ACC112 (cell line): ENCODE results near the gene NUS1.
"Not testable (repeated sequence)": the region's sequence is repeated elsewhere in the genome, so short reads cannot be mapped to it uniquely, and the experiment has no call there.

Experiments
- H2AFZ ChIP-seq: fragments of 200-600 bp; sonication (generic); one replicate; pipeline ENCODE4 v1.6.0; 2017; ENCODE audit warnings: antibody characterized with exemption, low read length; ENCODE audit not compliant: unreplicated experiment
- H3K27ac ChIP-seq: fragments of 200-600 bp; sonication (generic); 2 replicates; pipeline ENCODE4 v1.5.1; 2014; ENCODE audit warnings: low read depth, mild to moderate bottlenecking, antibody characterized with exemption, low read length, moderate library complexity
- H3K27me3 ChIP-seq: fragments of 200-600 bp; sonication (generic); 2 replicates; pipeline ENCODE4 v1.6.1; 2014; ENCODE audit warnings: mild to moderate bottlenecking, antibody characterized with exemption, low read length, moderate library complexity, mixed read lengths; ENCODE audit not compliant: insufficient read depth
- H3K36me3 ChIP-seq: fragments of 200-600 bp; sonication (generic); 2 replicates; pipeline ENCODE4 v1.6.1; 2016; ENCODE audit warnings: mild to moderate bottlenecking, antibody characterized with exemption, low read length, moderate library complexity, mixed read lengths; ENCODE audit not compliant: insufficient read depth
- H3K4me1 ChIP-seq: fragments of 200-600 bp; sonication (generic); one replicate; pipeline ENCODE4 v1.6.1; 2016; ENCODE audit warnings: low read length, mixed read lengths; ENCODE audit not compliant: insufficient read depth, unreplicated experiment, control insufficient read depth
- H3K4me3 ChIP-seq: fragments of 200-600 bp; sonication (generic); 2 replicates; pipeline ENCODE4 v1.5.1; 2014; ENCODE audit warnings: mild to moderate bottlenecking, low read depth, low read length
- H3K79me2 ChIP-seq: fragments of 200-600 bp; sonication (generic); one replicate; pipeline ENCODE4 v1.6.0; 2016; ENCODE audit warnings: low read length; ENCODE audit not compliant: control insufficient read depth, unreplicated experiment, insufficient read depth

NUS1 gene

GRCh38 chr6:117711369-117711768 lies 36.1 kb downstream of the NUS1 start:
- Histone ChIP-seq H2AFZ (no peak overlapping the region), H3K4me1 (no peaks in the 10 kb centered on the region), H3K4me3 (no peak overlapping the region), H3K27ac (no peak overlapping the region), H3K27me3 (no peaks in the 10 kb centered on the region), H3K36me3 (0 out of 2 replicates have a peak, but pooled peaks cover 2% of the 10 kb centered on the region), H3K79me2 (no peaks in the 10 kb centered on the region)

DNA sequence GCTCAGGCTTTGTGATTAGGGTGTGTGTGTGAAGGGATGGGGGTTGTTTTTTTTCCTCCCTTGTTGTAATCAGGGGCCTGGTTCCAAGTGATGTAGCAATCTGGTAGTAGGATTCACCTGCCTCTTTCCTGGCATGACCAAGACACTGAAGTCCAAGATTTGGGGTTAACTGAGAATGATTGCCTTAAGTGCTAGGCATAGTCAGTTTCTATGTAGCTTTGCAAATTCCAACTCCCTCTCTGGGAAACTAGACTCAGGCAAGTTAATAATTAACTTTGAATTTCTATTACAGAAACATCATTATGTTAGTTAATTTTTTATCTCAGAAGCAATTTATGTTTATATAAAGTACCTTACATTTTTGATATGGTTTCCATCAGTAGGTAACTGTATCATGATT lies 43.6 kb downstream of the NUS1 start:
- H3K36me3 ChIP-seq: no peaks in the 10 kb centered on the region
- no peak overlapping the region for H3K27ac ChIP-seq
- H3K79me2 ChIP-seq: no peaks in the 10 kb centered on the region
- no peak overlapping the region for H2AFZ ChIP-seq
- H3K4me3 ChIP-seq: no peak overlapping the region
- no peaks in the 10 kb centered on the region for H3K27me3 ChIP-seq
- no peaks in the 10 kb centered on the region for H3K4me1 ChIP-seq

GRCh38 chr6:117721520-117721919 lies 46.3 kb downstream of the NUS1 start:
- H2AFZ ChIP-seq, H3K27ac ChIP-seq, H3K36me3 ChIP-seq, H3K27me3 ChIP-seq, H3K4me3 ChIP-seq, H3K4me1 ChIP-seq, H3K79me2 ChIP-seq: not testable (repeated sequence)

DNA sequence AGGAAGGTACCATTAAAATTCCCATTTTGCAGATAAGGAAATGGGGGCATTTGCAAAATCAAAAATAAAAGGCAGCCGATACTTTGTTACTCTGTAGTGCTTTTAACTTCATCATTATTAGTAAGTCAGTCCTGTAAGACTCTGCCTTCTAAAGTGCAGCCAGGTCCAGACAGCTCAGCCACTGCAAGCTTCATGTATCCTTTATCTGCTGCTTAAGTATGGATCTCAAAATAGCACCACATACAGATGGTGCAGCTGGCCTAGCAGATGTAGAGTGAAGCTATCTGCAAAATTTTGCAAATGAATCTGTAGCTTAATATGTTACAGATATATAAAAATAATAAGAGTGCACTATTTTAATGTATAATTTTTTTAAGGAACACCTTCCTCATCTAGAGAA lies 53.4 kb downstream of the NUS1 start:
- Histone ChIP-seq H3K27me3 (peaks cover 14% of the 10 kb centered on the region), H3K36me3 (no peaks in the 10 kb centered on the region), H3K4me3 (no peak overlapping the region), H3K79me2 (no peaks in the 10 kb centered on the region), H2AFZ (no peak overlapping the region), H3K4me1 (no peaks in the 10 kb centered on the region), H3K27ac (no peak overlapping the region)

GRCh38 chr6:117729613-117730012 lies 54.3 kb downstream of the NUS1 start:
- Histone ChIP-seq H2AFZ (no peak overlapping the region), H3K4me3 (no peak overlapping the region), H3K27me3 (peaks cover 14% of the 10 kb centered on the region), H3K27ac (no peak overlapping the region), H3K36me3 (no peaks in the 10 kb centered on the region), H3K4me1 (no peaks in the 10 kb centered on the region), H3K79me2 (no peaks in the 10 kb centered on the region)

DNA sequence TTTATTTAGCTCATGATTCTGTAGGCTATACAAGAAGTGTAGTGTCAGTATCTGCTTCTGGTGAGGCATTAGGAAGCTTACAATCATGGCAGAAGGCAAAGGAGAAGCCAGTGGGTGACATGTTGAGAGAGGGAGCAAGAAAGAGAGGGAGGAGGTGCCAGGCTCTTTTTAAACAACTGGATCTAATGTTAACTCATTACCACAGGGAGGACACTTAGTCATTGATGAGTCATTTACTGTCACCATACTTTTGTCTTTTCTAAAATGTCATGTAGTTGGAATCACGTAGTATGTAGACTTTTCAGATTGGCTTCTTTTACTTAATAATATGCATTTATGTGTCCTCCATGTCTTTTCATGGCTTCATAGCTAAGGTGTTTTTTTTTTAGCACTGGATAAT lies 58.1 kb downstream of the NUS1 start:
- H3K36me3 ChIP-seq: no peaks in the 10 kb centered on the region
- no peak overlapping the region for H3K27ac ChIP-seq
- H3K4me3 ChIP-seq: no peak overlapping the region
- peaks cover 14% of the 10 kb centered on the region for H3K27me3 ChIP-seq
- H3K79me2 ChIP-seq: no peaks in the 10 kb centered on the region
- no peaks in the 10 kb centered on the region for H3K4me1 ChIP-seq
- H2AFZ ChIP-seq: no peak overlapping the region

GRCh38 chr6:117739869-117740268 lies 64.6 kb downstream of the NUS1 start:
- no peaks in the 10 kb centered on the region for H3K36me3 ChIP-seq
- no peak overlapping the region for H3K4me3 ChIP-seq
- no peaks in the 10 kb centered on the region for H3K79me2 ChIP-seq
- H3K4me1 ChIP-seq: no peaks in the 10 kb centered on the region
- H3K27ac ChIP-seq: no peak overlapping the region
- no peaks in the 10 kb centered on the region for H3K27me3 ChIP-seq
- no peak overlapping the region for H2AFZ ChIP-seq

GRCh38 chr6:117740605-117741004 lies 65.3 kb downstream of the NUS1 start:
- Histone ChIP-seq H3K27me3 (no peaks in the 10 kb centered on the region), H3K79me2 (no peaks in the 10 kb centered on the region), H3K4me1 (no peaks in the 10 kb centered on the region), H3K27ac (no peak overlapping the region), H2AFZ (no peak overlapping the region), H3K36me3 (no peaks in the 10 kb centered on the region), H3K4me3 (no peak overlapping the region)

DNA sequence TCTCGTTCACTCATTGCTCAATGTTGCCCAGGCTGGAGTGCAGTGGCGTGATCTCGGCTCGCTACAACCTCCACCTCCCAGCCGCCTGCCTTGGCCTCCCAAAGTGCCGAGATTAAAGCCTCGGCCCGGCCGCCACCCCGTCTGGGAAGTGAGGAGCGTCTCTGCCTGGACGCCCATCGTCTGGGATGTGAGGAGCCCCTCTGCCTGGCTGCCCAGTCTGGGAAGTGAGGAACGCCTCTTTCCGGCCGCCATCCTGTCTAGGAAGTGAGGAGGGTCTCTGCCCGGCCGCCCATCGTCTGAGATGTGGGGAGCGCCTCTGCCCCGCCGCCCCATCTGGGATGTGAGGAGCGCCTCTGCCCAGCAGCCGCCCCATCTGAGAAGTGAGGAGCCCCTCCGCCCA lies 75.4 kb downstream of the NUS1 start:
- not testable (repeated sequence) for H3K4me3 ChIP-seq, H3K27me3 ChIP-seq, H3K4me1 ChIP-seq, H3K79me2 ChIP-seq, H2AFZ ChIP-seq, H3K36me3 ChIP-seq, H3K27ac ChIP-seq
